DMS 273 (cell line): ENCODE measurements around the gene BCKDHB.
"Not testable (repeated sequence)": the region's sequence is repeated elsewhere in the genome, so short reads cannot be mapped to it uniquely, and the experiment has no call there.

Experiments used
- DNase-seq: peaks from one replicate; lab custom pipeline; 2025; ENCODE audit not compliant: unreplicated experiment; lab: John Stamatoyannopoulos, UW

The BCKDHB gene

DNA sequence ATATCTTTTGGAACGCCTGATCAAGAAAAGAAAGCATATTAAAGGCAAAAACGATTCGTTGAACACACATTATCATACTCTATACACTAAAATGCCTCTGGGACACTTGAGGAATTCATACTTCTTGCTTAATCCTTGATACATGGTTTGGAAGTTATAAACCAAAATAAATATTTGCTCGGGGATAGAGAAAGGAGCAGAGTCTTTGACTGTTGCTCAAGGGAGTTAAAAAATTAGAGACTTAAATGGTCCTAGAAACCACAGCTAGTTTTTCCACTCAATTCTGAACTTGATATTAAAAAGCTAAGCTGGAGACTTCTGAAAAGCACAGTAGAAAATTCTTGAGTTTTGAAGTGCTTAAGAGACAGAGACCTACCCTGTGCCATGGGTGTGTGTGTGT, 98.9 kb downstream of the BCKDHB start:
- no peak for DNase-seq

DNA sequence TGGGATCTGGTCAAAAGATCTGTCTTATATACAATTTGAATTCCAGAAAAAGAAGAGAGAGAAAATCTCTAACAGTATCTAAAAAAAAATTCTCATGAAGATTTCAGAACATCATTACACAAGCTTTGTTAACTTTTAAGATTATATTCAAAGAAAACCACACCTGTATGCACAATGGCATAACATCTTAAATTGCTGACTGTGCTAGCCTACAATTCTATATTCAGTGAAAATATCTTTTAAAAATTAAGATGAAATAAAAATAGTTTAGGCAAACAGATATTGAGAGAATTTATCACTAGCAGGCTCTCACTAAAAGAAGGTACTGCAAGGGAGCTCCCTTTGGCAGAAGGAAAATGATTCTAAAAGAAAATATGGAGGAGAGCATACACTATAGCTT, 100.3 kb downstream of the BCKDHB start:
- no peak for DNase-seq

DNA sequence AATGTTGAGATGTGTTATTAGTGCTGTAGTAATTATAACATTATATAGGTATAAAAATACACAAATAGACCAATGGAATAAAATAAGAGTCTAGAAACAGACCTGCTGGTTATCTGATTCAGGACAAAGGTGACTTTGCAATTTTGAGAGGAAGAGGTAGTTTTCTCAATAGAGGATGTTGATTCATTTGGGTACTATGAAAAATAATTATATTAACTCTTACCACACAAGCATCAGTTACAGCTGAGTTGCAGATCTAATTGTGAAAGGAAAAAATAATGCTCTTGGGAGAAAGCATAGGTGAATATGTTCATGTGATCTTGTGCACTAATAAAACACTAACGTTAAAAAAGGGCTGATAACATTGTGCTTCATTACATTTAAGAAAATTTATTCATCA, 103.0 kb downstream of the BCKDHB start:
- no peak for DNase-seq

DNA sequence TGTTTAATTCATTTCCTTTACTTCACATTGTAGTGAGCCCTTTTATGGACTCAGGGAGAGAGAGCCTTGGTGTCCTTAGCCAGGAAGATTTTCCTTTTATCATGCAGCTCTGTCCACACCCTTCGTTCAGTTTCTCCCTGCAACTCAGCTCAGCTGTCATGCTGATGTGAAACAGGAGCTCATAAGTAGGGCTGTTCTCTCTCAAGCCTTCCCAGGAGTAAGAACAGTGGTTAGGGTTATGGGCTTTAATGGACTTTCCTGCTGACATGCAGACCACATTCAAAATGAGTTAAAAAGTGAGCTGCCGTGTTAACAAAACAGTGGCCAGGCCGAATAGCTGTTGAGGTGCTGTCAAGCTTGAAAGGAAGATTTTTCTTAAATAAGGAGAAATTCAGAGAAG, 104.1 kb downstream of the BCKDHB start:
- no peak for DNase-seq

DNA sequence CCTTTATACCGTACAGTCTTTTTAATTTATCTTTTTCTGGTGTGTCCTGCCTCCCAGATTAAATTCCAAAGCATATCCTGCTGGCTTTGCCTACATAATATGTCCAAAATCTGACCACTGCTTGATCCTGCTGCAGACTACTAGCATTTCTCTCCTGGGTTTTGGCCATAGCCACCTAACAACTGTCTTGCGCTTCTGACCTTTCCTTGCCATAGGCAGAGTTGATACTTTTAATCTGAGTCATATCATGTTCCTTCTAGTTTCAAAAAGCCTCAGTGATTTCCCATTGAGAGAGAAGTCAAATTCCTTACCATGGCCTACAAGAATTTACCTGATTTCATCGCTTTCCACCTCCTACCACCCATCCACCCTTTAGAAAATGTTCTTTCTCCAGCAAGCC, 104.8 kb downstream of the BCKDHB start:
- DNase-seq = no peak

DNA sequence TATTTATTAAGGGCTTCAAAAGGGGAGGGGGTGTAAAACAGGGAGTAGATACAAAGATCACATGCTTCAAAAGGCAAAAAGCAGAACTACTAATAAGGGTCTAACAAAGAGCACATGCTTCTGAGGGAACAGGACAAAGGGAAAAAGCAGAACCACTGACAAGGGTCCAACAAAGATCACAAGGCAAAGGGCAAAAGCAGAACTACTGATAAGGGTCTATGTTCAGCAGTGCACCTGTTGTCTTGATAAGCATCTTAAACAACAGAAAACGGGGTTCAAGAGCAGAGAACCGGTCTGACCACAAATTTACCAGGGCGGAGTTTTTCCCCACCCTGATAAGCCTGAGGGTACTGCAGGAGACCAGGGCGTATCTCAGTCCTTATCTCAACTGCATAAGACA, 105.4 kb downstream of the BCKDHB start:
- not testable (repeated sequence) for DNase-seq

DNA sequence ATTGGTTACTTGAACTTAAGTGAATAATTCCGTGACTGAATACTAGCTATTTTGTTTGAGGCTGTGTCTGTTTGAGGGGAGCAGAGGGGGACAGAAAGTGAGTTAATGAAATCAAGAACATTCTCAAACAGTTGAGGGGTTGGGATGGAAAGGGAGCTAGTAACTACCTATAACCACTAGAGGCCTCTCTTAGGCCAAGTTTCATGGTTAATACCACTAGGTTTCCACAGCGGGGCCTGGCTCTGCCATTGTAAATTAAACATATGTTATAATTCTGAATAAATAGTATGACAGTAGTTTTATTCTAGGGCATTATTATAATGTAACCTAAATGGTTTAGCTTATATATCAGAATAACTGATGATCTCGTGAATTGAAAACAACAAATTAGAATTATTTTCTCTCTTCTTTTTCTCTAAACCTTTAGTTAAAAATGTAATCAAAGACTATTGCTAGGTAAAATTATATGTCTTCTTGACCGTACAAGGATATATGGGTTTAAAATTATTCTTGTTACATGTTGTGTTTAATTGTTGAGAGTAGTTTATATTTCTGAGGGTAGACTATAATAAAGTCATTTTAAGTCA, 108.1 kb downstream of the BCKDHB start:
- peak; percentile 85 for DNase-seq

DNA sequence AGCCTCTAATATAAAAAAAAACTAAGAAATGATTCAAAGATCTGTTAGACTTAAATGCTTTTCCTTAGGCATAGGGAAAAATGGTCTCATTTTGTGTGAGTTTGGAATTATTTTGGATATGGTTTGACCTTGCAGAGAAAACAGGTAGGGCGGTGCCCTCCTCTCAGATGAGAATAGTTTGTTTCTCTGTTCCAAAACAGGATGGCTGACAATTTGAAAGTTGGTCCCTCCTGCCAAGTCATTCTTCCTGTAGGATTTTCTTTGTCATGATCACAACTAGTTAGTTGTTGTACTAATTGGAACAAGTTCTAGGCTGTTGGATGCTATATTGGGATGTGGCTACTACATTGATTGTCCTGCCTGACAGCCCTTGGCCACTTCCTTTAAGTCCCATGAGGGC, 108.6 kb downstream of the BCKDHB start:
- DNase-seq = no peak

DNA sequence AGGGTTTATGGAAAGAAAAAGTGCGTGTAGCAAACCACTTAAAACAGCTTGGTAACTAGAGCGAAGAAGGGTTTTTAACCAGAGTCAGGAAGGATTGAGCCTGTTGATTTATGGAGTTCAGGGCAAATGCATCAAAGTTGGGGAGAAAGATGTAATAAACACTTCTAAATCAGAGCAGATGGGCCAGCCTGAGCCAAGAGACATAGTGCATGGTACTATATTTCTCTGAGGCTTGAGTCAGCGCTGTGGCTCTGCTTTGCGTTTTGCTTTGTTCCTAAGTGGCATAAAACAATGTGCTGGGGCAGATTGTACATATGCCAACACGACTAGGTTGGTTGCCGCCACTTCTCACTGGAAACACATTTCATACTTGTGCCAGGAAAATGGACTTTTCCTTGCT, 111.3 kb downstream of the BCKDHB start:
- DNase-seq = peak; percentile 15

DNA sequence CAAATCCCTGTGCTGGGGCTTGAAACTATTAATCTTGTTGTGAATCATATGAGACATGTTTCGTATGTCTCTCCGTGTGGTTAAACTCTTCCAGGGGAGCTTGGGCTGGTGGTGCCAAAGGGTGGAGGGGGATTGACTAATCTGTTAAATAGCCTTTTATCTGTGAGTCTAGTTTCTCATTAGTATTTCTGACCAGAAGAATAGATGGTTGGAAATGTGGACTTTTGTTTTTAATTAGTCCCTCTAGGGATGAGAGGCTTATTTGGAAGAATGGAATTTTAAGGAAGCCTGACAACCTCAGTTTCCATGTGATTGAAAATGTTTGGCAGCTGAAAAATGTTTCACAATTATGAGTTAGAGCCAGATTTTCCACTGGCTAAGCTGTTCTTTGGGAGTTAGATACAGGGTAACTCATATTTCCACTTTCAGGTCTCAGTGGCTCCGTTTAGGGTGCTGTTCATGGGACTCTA, 117.3 kb downstream of the BCKDHB start:
- DNase-seq = no peak

DNA sequence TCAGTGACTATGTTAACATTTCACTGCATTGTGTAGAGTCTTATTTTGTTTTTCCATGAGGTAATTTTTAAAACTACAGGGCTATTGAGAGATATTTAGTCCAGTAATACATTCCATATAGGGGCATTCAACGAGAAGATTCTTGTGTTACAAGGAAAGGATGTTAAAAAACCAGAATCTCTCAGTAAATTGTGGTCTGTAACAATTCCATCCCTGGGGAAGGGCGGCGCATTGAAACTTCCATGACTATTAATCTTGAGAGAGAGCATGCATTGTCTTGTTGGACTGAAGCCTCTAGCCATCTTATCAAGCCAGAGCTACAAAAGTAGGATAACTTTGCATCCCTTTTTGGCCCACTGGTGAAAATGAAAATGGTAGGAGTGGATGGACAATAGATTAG, 119.7 kb downstream of the BCKDHB start:
- no peak for DNase-seq

DNA sequence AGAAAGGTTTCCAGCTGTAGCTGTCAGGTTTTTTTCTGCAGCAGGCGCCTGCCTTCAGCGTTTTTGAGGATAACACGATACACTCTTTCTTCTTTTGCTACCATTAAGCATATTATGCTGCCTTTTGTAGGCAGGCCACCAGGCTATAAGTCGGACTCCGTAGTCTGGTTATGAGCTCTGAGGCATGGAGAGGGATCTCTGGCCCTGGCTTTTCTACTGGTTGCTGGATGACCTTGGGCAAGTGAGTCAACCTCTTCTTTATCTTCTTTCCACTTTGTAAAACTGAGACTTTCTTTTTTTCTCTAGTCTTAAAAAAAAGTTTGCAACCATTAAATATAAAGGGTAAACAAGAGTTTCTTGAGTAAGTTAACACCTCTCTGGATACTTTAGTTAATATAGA, 120.2 kb downstream of the BCKDHB start:
- no peak for DNase-seq

DNA sequence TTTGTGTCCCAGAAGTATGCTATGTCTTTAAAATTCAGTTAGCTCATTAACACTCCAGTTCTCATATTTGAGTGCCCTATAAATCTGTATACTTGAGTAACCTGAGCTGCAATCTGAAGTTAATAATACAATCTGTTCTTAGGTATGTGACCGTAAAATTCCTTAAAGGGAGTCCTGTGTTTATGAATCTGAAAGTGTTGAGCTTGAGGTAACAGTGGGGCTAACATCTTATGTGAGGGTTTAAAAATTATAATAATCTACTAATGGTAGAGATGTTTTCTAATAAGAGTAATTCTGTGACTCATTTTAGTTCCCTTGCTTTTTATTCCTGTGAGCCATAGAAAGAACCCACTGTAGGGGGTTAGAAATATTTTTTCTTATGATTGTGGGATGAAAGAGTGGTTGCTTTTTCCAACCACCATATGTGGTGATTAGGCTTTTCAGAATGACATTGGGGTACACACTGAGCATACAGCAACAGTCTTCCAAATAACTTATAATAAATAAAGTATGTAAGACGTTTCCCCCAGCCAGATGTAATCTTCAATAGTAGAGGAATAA, 121.2 kb downstream of the BCKDHB start:
- peak; percentile 32 for DNase-seq

DNA sequence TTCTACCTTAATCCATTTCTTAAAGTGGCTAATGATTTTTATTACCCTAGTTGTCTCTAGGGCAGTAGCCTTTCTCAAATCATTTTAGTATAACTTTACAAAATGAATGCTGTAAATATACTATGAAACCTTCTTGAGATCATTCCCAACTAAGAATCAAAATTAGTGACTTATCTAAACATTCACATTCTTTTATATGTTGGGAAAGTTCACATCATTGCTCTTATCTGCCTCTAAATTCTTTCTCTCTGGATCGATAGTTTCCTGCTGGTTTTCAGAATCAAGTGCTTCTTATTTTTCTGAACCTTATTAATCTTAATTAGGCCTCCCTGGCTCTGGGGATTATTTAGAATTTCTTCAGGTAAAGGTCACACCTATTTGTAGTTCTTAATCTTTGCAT, 126.8 kb downstream of the BCKDHB start:
- no peak for DNase-seq

DNA sequence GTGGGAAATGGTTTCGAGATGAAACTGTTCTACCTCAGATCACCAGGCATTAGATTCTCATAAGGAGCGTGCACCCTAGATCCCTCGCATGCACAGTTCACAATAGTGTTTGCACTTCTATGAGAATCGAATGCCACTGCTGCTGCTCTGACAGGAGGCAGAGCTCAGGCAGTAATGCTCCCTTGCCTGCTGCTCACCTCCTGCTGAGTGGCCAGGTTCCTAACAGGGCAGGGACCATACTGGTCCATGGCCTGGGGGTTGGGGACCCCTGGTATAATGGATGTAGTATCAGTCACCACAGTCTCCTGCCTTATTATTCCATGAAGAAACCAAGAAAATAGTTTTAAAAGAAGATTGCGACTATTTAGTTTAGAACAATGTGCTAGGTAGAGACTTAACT, 127.5 kb downstream of the BCKDHB start:
- DNase-seq = no peak

DNA sequence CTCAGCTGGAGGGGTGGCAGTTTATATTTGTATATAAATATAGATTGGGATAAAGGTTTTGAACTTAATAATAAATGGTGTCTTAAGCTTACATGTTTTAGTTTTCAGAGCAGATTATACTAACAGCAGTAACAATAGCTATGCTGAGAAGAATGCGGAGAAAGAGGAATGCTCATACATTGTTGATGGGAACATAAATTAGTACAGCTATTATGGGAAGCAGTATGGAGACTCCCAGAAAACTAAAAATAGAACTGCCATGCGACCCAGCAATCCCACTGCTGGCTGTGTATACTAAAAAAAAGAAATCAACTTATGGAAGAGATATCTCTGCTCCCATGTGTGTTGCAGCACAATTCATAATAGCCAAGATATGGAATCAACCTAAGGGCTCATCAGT, 127.9 kb downstream of the BCKDHB start:
- no peak for DNase-seq

DNA sequence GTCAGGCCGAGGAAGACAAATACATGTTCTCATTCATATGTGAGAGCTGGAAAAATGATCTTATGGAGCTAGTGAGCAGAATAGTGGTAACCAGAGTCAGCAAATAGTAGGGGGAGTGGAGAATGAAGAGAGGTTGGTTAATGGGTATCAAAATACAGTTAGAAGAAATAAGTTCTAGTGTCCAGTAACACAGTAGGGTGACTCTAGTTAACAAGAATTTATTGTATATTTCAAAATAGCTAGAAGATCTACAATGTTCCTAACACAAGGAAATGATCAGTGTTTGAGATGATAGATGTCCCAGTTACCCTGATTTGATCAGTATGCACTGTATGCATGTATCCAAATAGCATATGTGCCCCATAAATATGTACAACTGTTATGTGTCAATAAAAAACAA, 128.4 kb downstream of the BCKDHB start:
- DNase-seq = no peak

DNA sequence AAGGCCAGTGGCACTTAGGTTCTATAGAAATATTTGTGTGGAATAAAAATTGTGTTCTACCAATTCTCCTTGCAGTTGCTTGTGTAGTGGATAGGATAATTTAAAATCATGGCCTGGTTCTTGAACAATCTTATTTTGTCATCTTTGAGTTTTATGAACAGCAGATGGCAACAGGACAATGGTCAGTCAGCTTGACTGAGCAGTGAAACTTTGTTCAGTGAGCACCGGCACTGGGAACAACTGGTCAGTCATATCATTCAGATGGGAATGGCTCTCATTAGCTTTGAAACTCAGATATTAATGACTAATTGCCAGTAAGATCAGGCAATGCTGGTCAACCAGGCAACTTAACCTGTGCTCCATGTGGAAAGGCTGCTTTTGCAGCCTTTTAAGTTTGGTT, 129.2 kb downstream of the BCKDHB start:
- no peak for DNase-seq

DNA sequence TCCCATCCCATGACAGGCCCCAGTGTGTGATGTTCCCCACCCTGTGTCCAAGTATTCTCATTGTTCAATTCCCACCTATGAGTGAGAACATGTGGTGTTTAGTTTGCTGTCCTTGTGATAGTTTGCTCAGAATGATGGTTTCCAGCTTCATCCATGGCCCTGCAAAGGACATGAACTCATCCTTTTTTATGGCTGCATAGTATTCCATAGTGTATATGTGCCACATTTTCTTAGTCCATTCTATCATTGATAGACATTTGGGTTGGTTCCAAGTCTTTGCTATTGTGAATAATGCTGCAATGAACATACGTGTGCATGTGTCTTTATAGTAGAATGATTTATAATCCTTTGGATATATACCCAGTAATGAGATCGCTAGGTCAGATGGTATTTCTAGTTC, 132.3 kb downstream of the BCKDHB start:
- not testable (repeated sequence) for DNase-seq

DNA sequence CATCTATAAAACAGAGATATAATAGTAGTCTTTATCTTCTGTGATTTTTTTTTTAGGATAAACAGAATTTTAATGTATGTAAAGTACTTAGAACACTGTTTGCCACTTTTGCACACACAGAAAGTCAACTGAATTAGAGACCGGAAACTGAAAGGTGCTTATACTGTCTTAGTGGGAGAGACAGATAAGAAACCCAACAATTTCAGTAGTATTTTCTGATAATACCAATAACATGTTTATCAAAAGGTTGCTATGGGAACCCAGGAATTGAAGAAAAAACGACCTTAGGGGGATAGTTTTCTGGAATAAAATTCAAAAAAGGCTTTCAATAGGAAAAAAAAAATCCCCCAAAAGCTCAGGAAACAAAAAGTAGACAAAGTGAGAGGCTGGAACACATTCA, 138.6 kb downstream of the BCKDHB start:
- no peak for DNase-seq

DNA sequence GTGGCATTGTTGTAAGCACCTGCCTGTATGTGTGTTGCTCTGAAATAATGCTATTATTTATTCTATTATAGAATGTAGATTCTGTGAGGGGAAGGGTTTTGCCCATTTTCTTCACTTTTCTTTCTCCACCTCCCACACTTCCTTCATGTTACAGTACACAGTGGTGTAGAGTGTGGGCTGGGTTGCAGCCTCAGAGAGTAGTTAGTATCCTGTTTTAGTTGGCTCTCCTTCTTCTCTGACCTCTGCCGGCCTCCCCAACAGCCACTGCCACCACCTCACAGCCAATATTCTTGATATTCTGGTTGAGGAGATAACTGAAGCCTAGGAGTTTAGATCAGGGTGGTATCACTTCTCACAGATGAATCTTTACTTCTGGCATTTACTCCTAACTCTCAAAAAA, 143.4 kb downstream of the BCKDHB start:
- DNase-seq = no peak

DNA sequence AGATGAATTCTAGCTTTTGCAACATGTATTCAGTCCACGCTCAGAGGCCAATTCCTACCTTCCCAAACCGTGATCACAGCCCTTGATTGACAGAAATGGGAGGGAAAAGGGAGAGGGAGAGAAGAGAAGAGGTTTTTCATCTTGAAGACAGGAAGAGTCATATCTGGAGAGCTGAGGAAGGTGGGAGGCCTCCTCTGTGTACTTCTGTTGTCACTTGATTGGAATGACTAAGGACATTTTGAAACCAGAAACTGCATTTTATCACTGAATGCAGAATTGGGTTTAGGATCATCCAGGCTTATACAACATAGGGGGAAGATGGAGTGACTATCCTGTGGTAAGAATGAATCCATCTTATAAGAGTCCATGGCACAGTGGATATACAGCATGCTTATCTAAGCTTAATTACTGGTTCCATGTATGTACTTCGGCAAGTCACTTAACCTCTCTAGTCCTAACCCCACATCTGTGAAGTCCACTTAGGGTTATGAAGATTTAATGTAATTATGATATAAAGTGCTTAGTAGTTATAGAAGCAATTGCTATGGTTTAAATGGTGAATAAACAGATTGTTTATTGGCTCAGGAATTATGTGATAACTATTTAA, 144.0 kb downstream of the BCKDHB start:
- no peak for DNase-seq

DNA sequence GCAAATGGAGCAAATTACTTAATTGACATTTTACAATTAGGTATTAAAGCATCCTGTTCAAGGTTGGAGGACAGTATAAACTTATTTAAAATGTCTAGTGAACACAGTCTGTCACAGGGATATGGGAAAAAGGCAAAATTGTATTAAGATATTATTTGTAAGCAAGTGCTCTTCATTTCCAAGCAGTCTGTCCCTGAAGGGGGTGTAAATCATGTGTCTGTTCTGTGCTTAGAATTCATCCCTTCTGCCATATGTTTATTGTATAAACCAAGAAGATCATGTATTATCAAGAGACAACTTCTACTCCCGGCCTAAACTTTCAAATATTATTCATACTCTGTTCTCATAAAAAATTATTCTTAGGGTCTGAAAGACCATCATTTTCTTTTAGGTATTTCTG, 144.8 kb downstream of the BCKDHB start:
- DNase-seq = no peak
